Activated naive CD4-positive, alpha-beta T cell treated with anti-CD3 and anti-CD28 coated beads, Interleukin-2, amount 50 U/mL, for 72 hours (primary cell): ENCODE measurements around the gene PLCXD1. TPM values are rescaled to one million over a fixed set of nuclear protein-coding genes. Genes with fewer than 3 reads are reported as not detected.

Experiments used
- ATAC-seq, 2 donors: fragments of 150-1000 bp; cut with Tn5 transposase; 2 replicates each; pipeline ENCODE4 v1.10.0; 2021; ENCODE audit warnings: mild to moderate bottlenecking in 2 of 2, moderate library complexity in 2 of 2
- DNase-seq, 2 donors: peaks; one replicate each; pipeline ENCODE4 v3.0.0; 2021 to 2022; ENCODE audit warnings: low spot score in 2 of 2
- H3K27ac Mint-ChIP-seq, 2 donors: one replicate each; pipeline ENCODE4 v1.8.0; 2022; ENCODE audit warnings: mild to moderate bottlenecking in 2 of 2, mixed read lengths in 2 of 2
- H3K36me3 Mint-ChIP-seq, 2 donors: one replicate each; pipeline ENCODE4 v1.8.0; 2022; ENCODE audit warnings: mixed read lengths in 2 of 2
- H3K9me3 Mint-ChIP-seq, 2 donors: one replicate each; pipeline ENCODE4 v1.8.0; 2022; ENCODE audit warnings: mixed read lengths in 2 of 2
- total RNA-seq, 2 donors: library from RNA; stranded (reverse); gene quantifications; one replicate each; pipeline ENCODE4 v1.2.3, GENCODE V29; 2022

Gene PLCXD1
- total RNA-seq, 2 donors from 2014 or later, result 61.4 to 118 TPM

- no peak overlapping the region for H3K27ac Mint-ChIP-seq
- peaks cover 0 to 13% of the 10 kb centered on the region in 2 donors for H3K36me3 Mint-ChIP-seq
- no peaks in the 10 kb centered on the region for H3K9me3 Mint-ChIP-seq
- DNase-seq (no peak), ATAC-seq (no peak)
Observed at GRCh38 chrX:332916-333610, 51.9 kb downstream of the PLCXD1 start.

GRCh38 chrX:333611-334311, 52.6 kb downstream of the PLCXD1 start:
- H3K27ac Mint-ChIP-seq, result no peak overlapping the region
- no peak for ATAC-seq

GRCh38 chrX:334331-334891, 53.2 kb downstream of the PLCXD1 start:
- H3K27ac Mint-ChIP-seq, result no peak overlapping the region
- ATAC-seq (no peak), DNase-seq (no peak)
- H3K9me3 Mint-ChIP-seq, result no peaks in the 10 kb centered on the region
- peaks cover 6 to 13% of the 10 kb centered on the region in 2 donors for H3K36me3 Mint-ChIP-seq

More at GRCh38 chrX:333611-334311, 52.6 kb downstream of the PLCXD1 start:
- H3K9me3 Mint-ChIP-seq, result no peaks in the 10 kb centered on the region
- no peak for DNase-seq
- H3K36me3 Mint-ChIP-seq, result peaks cover 3 to 13% of the 10 kb centered on the region in 2 donors

- Mint-ChIP-seq H3K27ac (no peak overlapping the region), H3K36me3 (peaks cover 6 to 13% of the 10 kb centered on the region in 2 donors), H3K9me3 (no peaks in the 10 kb centered on the region)
- DNase-seq (no peak), ATAC-seq (no peak)
Observed at GRCh38 chrX:334971-335757, 54.0 kb downstream of the PLCXD1 start.

- Mint-ChIP-seq H3K36me3 (peaks cover 6 to 13% of the 10 kb centered on the region in 2 donors), H3K27ac (no peak overlapping the region), H3K9me3 (no peaks in the 10 kb centered on the region)
- no peak for ATAC-seq
- DNase-seq, result no peak
Observed at GRCh38 chrX:335758-336155, 54.6 kb downstream of the PLCXD1 start.

GRCh38 chrX:336227-336626, 55.0 kb downstream of the PLCXD1 start:
- H3K27ac Mint-ChIP-seq, result peak overlapping the region in 1 of 2 donors; percentile 38
- H3K36me3 Mint-ChIP-seq, result peaks cover 7 to 13% of the 10 kb centered on the region in 2 donors
- ATAC-seq, result no peak

GRCh38 chrX:337331-337831, 56.2 kb downstream of the PLCXD1 start:
- H3K36me3 Mint-ChIP-seq, result peaks cover 13 to 18% of the 10 kb centered on the region in 2 donors
- ATAC-seq (no peak), DNase-seq (peak in 1 of 2 donors; percentile 44)
- peaks cover 0 to 4% of the 10 kb centered on the region in 2 donors for H3K9me3 Mint-ChIP-seq
- no peak overlapping the region for H3K27ac Mint-ChIP-seq

More at GRCh38 chrX:336227-336626, 55.0 kb downstream of the PLCXD1 start:
- H3K9me3 Mint-ChIP-seq, result no peaks in the 10 kb centered on the region
- DNase-seq, result no peak

GRCh38 chrX:338281-338835, 57.2 kb downstream of the PLCXD1 start:
- no peak for DNase-seq
- Mint-ChIP-seq H3K9me3 (peaks cover 0 to 4% of the 10 kb centered on the region in 2 donors), H3K27ac (no peak overlapping the region), H3K36me3 (peaks cover 13 to 18% of the 10 kb centered on the region in 2 donors)
- peak in 1 of 2 donors; percentile 18 for ATAC-seq

- DNase-seq (no peak), ATAC-seq (peak; percentile 39 to 50)
- H3K9me3 Mint-ChIP-seq, result peaks cover 0 to 4% of the 10 kb centered on the region in 2 donors
- no peak overlapping the region for H3K27ac Mint-ChIP-seq
- H3K36me3 Mint-ChIP-seq, result peaks cover 13 to 18% of the 10 kb centered on the region in 2 donors
Observed at GRCh38 chrX:338836-339400, 57.7 kb downstream of the PLCXD1 start.

GRCh38 chrX:340121-340520, 58.9 kb downstream of the PLCXD1 start:
- DNase-seq, result peak in 1 of 2 donors; percentile 46
- Mint-ChIP-seq H3K36me3 (peaks cover 13 to 18% of the 10 kb centered on the region in 2 donors), H3K27ac (no peak overlapping the region), H3K9me3 (peaks cover 0 to 4% of the 10 kb centered on the region in 2 donors)
- ATAC-seq, result peak; percentile 37 to 38

GRCh38 chrX:340641-341423, 59.7 kb downstream of the PLCXD1 start:
- Mint-ChIP-seq H3K9me3 (peaks cover 0 to 4% of the 10 kb centered on the region in 2 donors), H3K27ac (no peak overlapping the region)
- peak in 1 of 2 donors; percentile 52 for DNase-seq

GRCh38 chrX:341541-342101, 60.4 kb downstream of the PLCXD1 start:
- ATAC-seq (no peak), DNase-seq (peak in 1 of 2 donors; percentile 53)
- Mint-ChIP-seq H3K36me3 (peaks cover 6 to 18% of the 10 kb centered on the region in 2 donors), H3K9me3 (peaks cover 0 to 4% of the 10 kb centered on the region in 2 donors), H3K27ac (peak overlapping the region in 1 of 2 donors; percentile 81)

More at GRCh38 chrX:340641-341423, 59.7 kb downstream of the PLCXD1 start:
- peaks cover 13 to 18% of the 10 kb centered on the region in 2 donors for H3K36me3 Mint-ChIP-seq
- ATAC-seq, result no peak

- H3K27ac Mint-ChIP-seq, result no peak overlapping the region
- ATAC-seq, result no peak
- peaks cover 0 to 4% of the 10 kb centered on the region in 2 donors for H3K9me3 Mint-ChIP-seq
- peak in 1 of 2 donors; percentile 45 for DNase-seq
- peaks cover 0 to 13% of the 10 kb centered on the region in 2 donors for H3K36me3 Mint-ChIP-seq
Observed at GRCh38 chrX:344371-344901, 63.3 kb downstream of the PLCXD1 start.
